SJCRH30 (cell line): ENCODE results near the gene DNAJC30. TPM values are rescaled to one million over a fixed set of nuclear protein-coding genes. Genes with fewer than 3 reads are reported as not detected.
"Not testable (repeated sequence)": the region's sequence is repeated elsewhere in the genome, so short reads cannot be mapped to it uniquely, and the experiment has no call there.

Source experiments
- DNase-seq, 2 experiments: peaks; one replicate each; pipeline ENCODE4 v3.0.0-alpha.2; 2015 to 2020
- H3K27ac ChIP-seq: fragments of 250-450 bp; sonication (Bioruptor Pico); 2 replicates; pipeline ENCODE4 v1.5.1; 2020; ENCODE audit warnings: mild to moderate bottlenecking, moderate library complexity
- H3K27me3 ChIP-seq: fragments of 250-450 bp; sonication (Bioruptor Pico); 2 replicates; pipeline ENCODE4 v1.5.1; 2020; ENCODE audit warnings: mild to moderate bottlenecking, moderate library complexity
- H3K36me3 ChIP-seq: fragments of 250-450 bp; sonication (Bioruptor Pico); 2 replicates; pipeline ENCODE4 v1.5.1; 2020; ENCODE audit warnings: mild to moderate bottlenecking, moderate library complexity
- H3K4me1 ChIP-seq: fragments of 250-450 bp; sonication (Bioruptor Pico); 2 replicates; pipeline ENCODE4 v1.5.1; 2020; ENCODE audit warnings: mild to moderate bottlenecking, moderate library complexity
- H3K4me3 ChIP-seq: fragments of 250-450 bp; sonication (Bioruptor Pico); 2 replicates; pipeline ENCODE4 v1.5.1; 2020; ENCODE audit warnings: mild to moderate bottlenecking, moderate library complexity
- H3K9me3 ChIP-seq: fragments of 250-450 bp; sonication (Bioruptor Pico); replicated peaks from 2 replicates; pipeline ENCODE4 v1.5.1; 2020; ENCODE audit warnings: mild to moderate bottlenecking, moderate library complexity
- total RNA-seq: library from RNA; depleted of rRNA; stranded (reverse); fragments of >200 nt; shearing (Covaris generic); gene quantifications from 2 replicates; pipeline ENCODE4 v1.2.3, GENCODE V29; 2014

The DNAJC30 gene
- total RNA-seq, 1 experiment from 2014 or later, result 5.1 TPM

GRCh38 chr7:73717025-73717807 is 34.0 kb upstream of the DNAJC30 start:
- no peak for DNase-seq
- no peak overlapping the region for H3K4me3 ChIP-seq

GRCh38 chr7:73716318-73716890 is 33.2 kb upstream of the DNAJC30 start:
- peaks cover 39% of the 10 kb centered on the region for H3K4me1 ChIP-seq
- H3K9me3 ChIP-seq, result no peaks in the 10 kb centered on the region
- H3K27ac ChIP-seq, result peak overlapping the region; percentile 54
- H3K4me3 ChIP-seq, result no peak overlapping the region
- no peaks in the 10 kb centered on the region for H3K36me3 ChIP-seq
- H3K27me3 ChIP-seq, result no peaks in the 10 kb centered on the region
- peak; percentile 56 to 63 for DNase-seq

More at GRCh38 chr7:73717025-73717807, 34.0 kb upstream of the DNAJC30 start:
- H3K36me3 ChIP-seq, result no peaks in the 10 kb centered on the region
- no peak overlapping the region for H3K27ac ChIP-seq
- H3K9me3 ChIP-seq, result no peaks in the 10 kb centered on the region
- H3K27me3 ChIP-seq, result no peaks in the 10 kb centered on the region
- H3K4me1 ChIP-seq, result peaks cover 39% of the 10 kb centered on the region

DNA sequence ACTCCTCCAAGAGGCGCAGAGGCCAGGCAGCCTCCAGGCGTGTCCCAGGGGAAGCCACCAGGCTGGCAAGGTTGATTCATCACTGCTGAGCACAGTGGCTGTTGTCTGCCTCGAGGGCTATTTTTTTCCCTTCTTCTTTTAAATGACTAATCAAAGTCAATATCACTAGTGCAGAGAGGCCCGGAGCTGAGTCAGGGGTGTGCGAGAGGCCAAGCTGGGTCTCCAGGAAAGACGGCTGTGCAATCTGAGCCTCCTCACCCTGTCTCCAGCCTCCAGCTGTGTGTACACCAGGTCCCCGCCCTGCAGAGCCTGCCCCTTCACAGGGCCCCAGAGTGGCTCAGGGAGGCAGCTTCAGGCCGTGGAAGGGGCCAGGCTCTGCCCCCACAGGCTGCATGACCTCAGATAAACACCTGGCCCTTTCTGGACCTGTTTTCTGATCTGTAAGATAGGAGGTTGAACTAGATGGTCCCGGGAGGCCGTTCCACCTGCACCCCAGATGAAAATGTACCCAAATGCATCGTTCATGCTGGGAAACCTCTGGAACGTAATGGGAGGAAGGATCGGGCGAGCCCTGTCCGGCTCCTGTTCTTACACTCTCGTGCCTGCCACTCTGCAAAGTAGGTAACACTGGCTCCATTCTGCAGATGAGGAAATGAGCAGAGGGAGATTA is 32.5 kb upstream of the DNAJC30 start:
- Histone ChIP-seq H3K27me3 (no peaks in the 10 kb centered on the region), H3K27ac (peak overlapping the region; percentile 54), H3K4me1 (peaks cover 34% of the 10 kb centered on the region), H3K4me3 (no peak overlapping the region), H3K36me3 (no peaks in the 10 kb centered on the region), H3K9me3 (no peaks in the 10 kb centered on the region)
- peak; percentile 95 to 96 for DNase-seq

GRCh38 chr7:73713319-73713718 is 30.1 kb upstream of the DNAJC30 start:
- not testable (repeated sequence) for H3K27ac ChIP-seq, DNase-seq, H3K36me3 ChIP-seq, H3K4me3 ChIP-seq, H3K27me3 ChIP-seq, H3K9me3 ChIP-seq
- H3K4me1 ChIP-seq, result peaks cover 29% of the 10 kb centered on the region

- DNase-seq, result no peak
- no peaks in the 10 kb centered on the region for H3K36me3 ChIP-seq
- H3K27ac ChIP-seq, result no peak overlapping the region
- H3K9me3 ChIP-seq, result no peaks in the 10 kb centered on the region
- H3K27me3 ChIP-seq, result no peaks in the 10 kb centered on the region
- no peak overlapping the region for H3K4me3 ChIP-seq
- peaks cover 23% of the 10 kb centered on the region for H3K4me1 ChIP-seq
These were observed 29.5 kb upstream of the DNAJC30 start for GRCh38 chr7:73712773-73713172.

DNA sequence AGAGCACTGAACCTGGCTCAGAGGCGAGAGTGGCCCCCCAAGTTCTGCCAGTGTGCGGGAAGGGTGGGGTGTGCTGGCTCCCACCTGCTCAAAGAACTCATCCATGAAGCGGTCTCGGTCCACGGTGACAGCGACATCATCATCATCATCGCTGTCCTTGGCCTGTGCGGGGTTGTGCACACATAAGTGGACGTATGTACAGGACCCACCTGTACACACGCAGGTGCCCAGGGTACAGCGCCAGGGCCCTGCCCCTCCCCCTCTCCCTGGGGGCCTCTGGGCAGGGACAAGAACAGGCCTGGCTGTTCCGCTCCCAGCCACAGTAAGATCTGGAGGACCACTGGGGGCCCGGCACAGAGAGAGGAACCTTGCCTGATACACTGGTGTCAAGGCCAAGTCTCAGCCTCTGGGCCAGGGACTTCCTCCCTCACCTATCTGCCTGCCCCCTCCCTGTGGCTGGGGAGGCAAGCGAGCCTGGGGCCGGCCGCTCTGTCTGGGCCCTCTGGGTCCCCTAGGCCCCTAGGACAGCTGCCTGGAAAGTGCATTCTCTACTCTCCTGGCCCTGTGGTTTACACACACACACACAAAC is 25.8 kb upstream of the DNAJC30 start:
- Histone ChIP-seq H3K27ac (no peak overlapping the region), H3K27me3 (no peaks in the 10 kb centered on the region), H3K36me3 (peaks cover 8% of the 10 kb centered on the region; the same call in 1 of the 2 replicates), H3K4me1 (no peaks in the 10 kb centered on the region), H3K4me3 (no peak overlapping the region), H3K9me3 (no peaks in the 10 kb centered on the region)
- no peak for DNase-seq

- no peaks in the 10 kb centered on the region for H3K4me1 ChIP-seq
- no peaks in the 10 kb centered on the region for H3K27me3 ChIP-seq
- H3K36me3 ChIP-seq, result peaks cover 14% of the 10 kb centered on the region; the same call in 1 of the 2 replicates
- H3K9me3 ChIP-seq, result no peaks in the 10 kb centered on the region
- no peak overlapping the region for H3K4me3 ChIP-seq
- no peak overlapping the region for H3K27ac ChIP-seq
- no peak for DNase-seq
These were observed 23.9 kb upstream of the DNAJC30 start for GRCh38 chr7:73707045-73707631.

DNA sequence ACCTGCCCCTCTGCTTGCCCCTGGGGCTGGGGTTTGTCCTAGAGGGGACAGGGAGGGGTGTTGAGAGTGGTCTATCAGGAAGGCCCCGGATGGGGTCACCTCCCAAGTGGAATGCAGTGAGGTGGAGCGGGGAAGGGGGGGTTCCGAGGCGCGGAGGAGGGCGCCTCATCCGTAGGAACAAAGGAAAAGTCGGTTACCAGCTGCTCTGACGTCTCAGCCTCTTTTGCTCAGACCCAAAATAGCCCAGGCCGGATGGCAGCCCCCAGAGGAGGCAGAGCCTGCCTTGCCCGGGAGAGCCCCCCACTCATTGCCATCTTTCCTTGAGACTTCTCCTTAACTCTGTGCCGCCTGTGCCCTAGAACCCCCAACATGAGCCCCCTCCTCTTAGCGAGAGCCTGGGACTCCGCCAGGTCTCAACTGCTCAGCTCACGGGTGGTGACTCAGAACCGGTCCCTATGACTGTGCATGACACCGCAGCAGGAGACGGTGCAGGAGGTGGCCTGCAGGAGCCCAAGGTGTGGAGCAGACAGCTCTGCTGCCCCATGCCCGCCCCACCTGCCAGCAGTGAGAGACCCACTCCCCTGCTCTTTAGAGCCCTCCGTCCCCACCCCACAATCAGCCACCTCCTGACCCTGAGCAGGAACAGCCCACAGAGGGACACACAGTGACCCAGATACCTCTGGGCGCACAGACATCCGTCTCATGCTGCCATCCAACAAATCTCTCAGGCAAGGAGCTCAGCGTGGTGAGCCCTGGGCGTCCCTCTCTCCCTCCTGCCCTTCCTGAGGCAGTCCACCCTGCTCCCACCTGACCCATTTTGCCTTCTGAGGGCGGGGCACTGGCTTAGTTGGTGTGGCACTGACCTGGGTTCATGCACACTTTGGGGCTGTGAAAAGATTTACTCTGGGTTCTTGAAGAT is 23.1 kb upstream of the DNAJC30 start:
- peaks cover 14% of the 10 kb centered on the region; the same call in 1 of the 2 replicates for H3K36me3 ChIP-seq
- no peaks in the 10 kb centered on the region for H3K4me1 ChIP-seq
- H3K27ac ChIP-seq, result no peak overlapping the region

DNA sequence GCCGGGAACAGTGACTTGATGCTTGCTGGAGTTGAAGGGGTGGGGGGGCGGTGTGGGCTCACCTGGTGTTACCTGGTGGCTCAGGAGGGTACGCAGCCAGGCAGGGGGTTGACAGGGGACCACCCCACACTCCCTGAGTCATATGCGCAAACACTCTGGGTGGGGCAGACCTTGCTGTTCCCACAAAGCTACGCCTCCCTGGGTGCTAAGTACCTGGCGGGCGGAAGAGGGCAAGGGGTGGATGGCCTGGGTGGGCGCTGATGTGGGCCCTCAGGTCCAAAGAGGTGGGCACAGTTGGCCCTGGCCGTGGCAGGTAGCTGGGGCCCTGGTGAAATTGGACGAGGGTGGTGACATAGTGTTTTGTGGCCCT is 22.3 kb upstream of the DNAJC30 start:
- Histone ChIP-seq H3K27me3 (no peaks in the 10 kb centered on the region), H3K36me3 (peaks cover 14% of the 10 kb centered on the region; the same call in 1 of the 2 replicates), H3K9me3 (no peaks in the 10 kb centered on the region), H3K4me3 (no peak overlapping the region), H3K4me1 (no peaks in the 10 kb centered on the region), H3K27ac (no peak overlapping the region)
- DNase-seq, result no peak

More for the DNA sequence above, 23.1 kb upstream of the DNAJC30 start:
- Histone ChIP-seq H3K4me3 (no peak overlapping the region), H3K27me3 (no peaks in the 10 kb centered on the region), H3K9me3 (no peaks in the 10 kb centered on the region)
- no peak for DNase-seq

- no peaks in the 10 kb centered on the region for H3K4me1 ChIP-seq
- no peaks in the 10 kb centered on the region for H3K9me3 ChIP-seq
- no peaks in the 10 kb centered on the region for H3K27me3 ChIP-seq
- H3K36me3 ChIP-seq, result peaks cover 14% of the 10 kb centered on the region; the same call in 1 of the 2 replicates
- H3K4me3 ChIP-seq, result no peak overlapping the region
- no peak overlapping the region for H3K27ac ChIP-seq
- DNase-seq, result no peak
These were observed 21.6 kb upstream of the DNAJC30 start for GRCh38 chr7:73704640-73705550.

GRCh38 chr7:73703757-73704639 is 20.7 kb upstream of the DNAJC30 start:
- no peaks in the 10 kb centered on the region for H3K9me3 ChIP-seq
- H3K27me3 ChIP-seq, result no peaks in the 10 kb centered on the region
- no peaks in the 10 kb centered on the region for H3K4me1 ChIP-seq
- H3K27ac ChIP-seq, result no peak overlapping the region
- peaks cover 16% of the 10 kb centered on the region; the same call in 1 of the 2 replicates for H3K36me3 ChIP-seq
- no peak overlapping the region for H3K4me3 ChIP-seq
- peak; percentile 60 to 64 for DNase-seq

DNA sequence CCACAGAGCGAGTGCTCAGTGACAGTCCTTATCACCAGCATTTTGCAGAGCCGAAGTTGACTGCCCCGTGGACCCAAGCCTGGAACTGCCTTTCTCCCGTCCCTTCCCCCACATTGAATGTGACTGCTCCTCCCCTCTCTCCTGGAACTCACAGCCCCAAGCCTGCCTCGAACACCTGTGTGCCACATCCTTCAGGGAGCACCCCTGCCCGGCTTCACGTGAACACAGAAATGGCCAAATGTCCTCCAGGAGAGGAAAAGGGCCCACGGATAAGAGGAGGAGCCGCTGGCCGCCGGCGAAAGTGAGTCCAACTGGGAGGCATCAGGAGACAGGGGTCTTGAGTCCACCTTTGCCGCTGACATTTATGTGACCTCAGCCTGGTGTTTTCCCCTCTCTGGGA is 20.0 kb upstream of the DNAJC30 start:
- no peaks in the 10 kb centered on the region for H3K4me1 ChIP-seq
- peaks cover 23% of the 10 kb centered on the region; the same call in 1 of the 2 replicates for H3K36me3 ChIP-seq
- H3K9me3 ChIP-seq, result no peaks in the 10 kb centered on the region
- no peak overlapping the region for H3K4me3 ChIP-seq
- no peak overlapping the region for H3K27ac ChIP-seq
- no peak for DNase-seq
- no peaks in the 10 kb centered on the region for H3K27me3 ChIP-seq
